GM19035 (cell line): Measurements from ENCODE around the gene IL1RAPL2.
"Not testable (repeated sequence)": the region's sequence is repeated elsewhere in the genome, so short reads cannot be mapped to it uniquely, and the experiment has no call there.

ENCODE experiments used
- ATAC-seq: cut with Tn5 transposase; IDR thresholded peaks from one replicate; pipeline ENCODE4 v1.9.1; 2021; ENCODE audit not compliant: unreplicated experiment

The IL1RAPL2 gene

DNA sequence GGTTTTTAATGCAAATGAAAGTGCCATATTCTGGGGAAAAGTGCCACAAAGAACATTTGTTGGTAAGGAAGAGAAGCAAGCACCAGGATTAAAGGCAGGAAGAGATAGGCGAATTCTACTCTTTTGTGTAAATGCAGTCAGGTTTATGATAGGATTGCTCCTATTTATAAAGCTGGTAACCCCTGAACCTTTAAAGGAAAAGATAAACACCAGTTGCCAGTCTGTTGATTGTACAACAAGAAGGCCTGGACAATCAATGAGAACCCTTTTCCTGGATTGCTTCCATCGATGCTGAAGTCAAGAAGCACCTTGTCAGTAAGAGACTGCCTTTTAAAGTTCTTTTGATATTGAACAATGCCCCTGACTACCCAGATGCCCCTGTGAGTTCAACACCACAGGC, 1098.2 kb downstream of the IL1RAPL2 start:
- no peak for ATAC-seq

DNA sequence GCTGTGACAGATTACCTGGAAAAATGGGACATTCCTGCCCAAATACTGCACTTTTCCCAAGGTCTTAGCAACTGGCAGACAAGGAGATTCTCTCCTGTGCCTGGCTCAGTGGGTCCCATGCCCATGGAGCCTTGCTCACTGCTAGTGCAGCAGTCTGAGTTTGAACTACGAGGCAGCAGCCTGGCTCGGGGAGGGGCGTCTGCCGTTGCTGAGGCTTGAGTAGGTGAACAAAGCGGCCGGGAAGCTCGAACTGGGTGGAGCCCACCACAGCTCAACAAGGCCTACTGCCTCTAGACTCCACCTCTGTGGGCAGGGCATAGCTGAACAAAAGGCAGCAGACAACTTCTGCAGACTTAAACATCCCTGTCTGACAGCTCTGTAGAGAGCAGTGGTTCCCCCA, 1118.3 kb downstream of the IL1RAPL2 start:
- not testable (repeated sequence) for ATAC-seq

DNA sequence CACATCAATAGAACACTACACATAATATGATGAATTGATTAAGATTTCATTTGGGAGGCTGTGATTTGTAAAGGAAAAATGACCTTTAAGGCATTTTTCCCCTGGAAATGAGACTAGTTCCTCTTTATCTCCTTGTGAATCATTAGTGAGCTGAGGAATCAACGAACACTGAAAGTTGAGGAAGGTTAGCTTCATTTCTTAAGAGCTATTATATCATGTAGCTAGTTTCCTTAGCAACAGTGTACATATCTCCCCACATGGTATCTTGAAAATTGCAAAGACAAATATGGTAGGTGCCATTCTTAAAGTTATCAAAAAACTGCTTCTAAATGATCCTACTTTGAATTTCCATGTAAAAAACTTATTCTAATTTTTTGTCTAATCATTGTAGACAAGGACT, 1128.8 kb downstream of the IL1RAPL2 start:
- ATAC-seq, result no peak

DNA sequence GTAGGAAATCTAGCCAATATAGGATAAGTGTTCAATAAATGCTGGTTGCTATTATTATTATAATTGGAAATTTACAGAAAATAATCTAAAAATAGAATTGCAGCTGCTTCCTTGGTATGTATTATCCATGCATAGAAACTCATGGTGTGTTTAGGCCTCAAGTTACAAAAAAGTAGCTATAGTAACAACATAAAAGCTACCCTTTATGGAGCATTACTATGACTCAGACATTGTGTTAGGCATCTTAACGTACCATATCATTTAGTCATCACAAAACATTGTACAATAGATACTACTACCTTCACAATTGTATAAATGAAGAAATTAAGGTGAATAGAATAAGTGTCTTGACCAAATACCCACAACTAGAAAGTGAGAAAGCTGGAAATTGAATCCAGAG, 1129.5 kb downstream of the IL1RAPL2 start:
- ATAC-seq, result no peak

DNA sequence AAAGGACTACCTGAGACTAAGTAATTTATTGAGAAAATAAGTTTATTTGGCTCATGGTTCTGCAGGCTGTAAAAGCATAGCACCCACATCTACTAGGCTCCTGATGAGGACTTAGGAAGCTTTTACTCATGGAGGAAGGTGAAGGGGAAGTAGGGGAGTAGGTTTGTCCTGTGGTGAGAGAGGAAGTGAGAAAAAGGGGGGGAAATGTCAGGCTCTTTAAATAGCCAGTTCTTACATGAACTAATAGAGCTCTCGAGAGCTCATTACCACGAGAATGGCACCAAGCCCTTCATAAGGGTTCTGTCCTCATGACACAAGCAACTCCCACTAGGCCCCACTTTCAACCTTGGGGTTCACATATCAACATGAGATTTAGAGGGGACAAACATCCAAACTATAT, 1130.9 kb downstream of the IL1RAPL2 start:
- ATAC-seq, result no peak

DNA sequence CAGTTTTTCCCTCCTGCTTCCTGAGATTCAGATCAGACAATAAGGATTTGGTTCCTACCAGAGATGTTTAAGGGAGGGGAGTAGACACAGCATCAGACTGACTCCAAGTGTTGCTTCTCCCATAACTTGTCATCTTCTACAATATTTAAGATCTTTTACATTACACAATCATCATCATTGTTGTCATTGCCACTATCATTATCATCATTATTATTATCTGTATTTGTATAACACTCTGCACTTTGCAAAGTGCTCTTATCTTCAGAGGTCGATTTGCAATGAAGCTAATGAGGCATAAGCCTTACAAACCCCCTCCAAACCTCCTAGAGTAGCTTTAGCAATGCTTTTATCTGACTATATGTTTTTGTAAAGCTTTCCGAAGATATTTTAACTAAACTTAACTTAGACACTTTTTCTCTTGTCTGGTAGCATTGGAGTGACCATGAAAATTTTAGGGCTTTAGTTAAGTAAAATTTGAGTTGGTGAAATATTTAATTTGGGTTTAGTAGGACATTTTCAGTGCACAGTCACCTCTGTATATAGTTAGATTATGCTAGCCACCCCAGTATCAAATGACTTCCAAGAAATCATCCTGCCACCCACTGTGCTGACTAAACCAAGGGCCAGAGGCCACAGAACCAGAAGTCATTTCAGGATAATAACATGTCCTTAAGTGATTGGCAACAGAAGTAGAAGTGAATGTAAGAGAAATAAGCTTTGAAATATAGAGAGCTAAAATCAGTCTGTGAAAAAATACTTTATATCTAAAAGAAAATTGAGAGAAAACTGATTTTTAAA, 1132.2 kb downstream of the IL1RAPL2 start:
- ATAC-seq, result no peak

DNA sequence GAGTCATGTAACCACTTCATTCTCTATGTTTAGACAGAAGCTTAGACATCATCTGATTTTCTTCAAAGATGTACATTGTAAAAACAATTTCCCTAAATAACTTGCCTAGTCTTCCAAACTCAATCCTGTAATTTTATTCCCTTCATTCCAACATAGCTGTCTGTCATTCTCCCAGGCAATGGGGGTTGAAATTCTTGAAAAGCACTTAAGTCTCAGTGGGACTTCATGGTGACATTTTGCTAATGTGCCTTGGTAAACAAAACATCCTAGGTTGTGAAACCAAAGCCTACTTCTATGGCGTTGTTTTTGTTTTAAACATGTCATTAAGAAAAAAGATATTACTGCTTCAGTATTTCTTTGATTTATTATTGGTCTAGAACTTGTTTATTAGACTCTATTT, 1134.3 kb downstream of the IL1RAPL2 start:
- ATAC-seq, result no peak

DNA sequence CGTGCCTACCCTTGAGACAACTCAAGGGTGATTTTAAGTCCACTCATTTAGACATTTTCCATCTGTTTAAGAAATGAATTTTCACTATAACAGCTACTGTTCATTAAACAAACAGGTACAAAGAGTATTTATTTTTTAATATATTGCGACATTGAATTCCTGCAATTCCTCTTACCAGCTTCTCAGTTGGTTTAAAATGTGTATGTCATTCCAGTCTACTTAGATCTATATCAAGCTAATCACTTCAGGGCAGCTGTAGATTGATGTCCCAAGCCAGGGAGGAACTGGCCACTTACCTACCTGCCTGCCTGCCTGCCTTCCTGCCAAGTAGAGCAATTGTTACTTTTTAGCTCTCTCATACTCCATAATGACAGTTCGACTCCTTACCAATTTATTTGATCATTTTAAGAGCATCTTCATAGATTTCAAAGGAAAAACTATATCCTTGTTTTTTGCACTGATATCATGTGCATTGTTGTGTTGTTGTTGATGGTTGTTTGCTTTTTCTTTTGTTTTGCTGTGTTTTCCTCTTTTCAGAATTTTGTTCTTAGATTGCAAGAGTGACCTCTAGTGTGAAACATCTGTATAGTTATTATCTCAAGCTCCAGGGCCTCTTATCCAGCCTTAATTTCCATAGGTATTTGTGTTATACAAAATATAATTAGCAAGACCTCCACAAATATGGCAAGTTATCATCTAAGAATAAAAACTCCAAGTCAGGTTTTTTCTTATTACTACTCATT, 1135.5 kb downstream of the IL1RAPL2 start:
- no peak for ATAC-seq

DNA sequence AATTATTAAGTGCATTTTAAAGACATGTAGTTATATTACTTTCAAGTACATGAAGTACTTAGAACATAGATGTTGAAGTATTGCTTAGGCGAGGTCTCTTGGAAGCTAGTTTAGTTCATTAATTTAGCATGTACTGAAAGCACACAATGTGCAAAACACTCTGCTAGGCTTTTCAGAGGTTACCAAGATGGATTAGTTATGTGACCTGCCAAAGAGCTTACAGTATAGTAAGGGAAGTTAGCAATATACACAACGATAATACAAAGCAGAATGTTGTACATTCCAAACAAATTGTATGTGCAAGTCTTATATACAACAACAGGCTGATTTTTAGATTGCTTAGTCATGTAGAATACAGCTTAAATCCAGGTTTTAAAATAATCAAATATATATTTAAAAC, 1137.9 kb downstream of the IL1RAPL2 start:
- no peak for ATAC-seq

DNA sequence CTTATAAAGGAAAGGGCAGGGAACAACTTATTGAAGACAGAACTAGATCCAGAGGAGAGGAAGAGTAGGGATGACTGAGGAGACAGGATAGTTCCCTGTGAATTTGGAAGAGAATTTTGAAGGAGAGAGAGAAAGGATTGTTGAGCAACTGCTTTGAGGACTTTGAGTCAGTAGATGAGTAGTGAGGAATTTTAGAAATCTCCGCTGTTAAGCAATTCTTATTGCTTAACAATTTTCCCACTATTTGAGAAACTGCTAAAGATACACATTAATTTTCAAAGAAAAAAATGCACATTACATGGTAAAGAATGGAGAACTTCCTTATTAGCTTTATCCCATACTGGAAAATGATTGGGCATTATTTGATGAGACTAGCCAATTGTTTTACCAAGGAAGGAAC, 1140.0 kb downstream of the IL1RAPL2 start:
- no peak for ATAC-seq

DNA sequence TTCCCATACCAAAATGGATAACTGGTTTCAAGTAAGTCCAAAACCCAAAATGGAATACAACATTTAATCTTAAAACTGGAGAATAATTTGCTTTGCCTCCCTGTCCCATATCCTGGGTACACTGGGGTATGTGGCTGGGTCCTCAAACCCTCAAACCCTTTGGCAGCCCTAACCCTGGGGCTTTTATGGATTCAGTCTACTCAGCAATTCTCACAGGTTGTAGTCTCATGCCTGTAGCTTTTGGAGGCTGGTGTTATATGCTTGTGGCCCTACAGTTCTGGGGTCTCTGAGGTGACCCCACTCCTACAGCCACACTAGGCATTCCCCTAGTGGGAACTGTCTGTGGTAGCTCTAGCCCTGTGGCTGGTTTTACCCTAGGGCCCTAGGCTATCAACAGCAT, 1145.8 kb downstream of the IL1RAPL2 start:
- ATAC-seq, result no peak

DNA sequence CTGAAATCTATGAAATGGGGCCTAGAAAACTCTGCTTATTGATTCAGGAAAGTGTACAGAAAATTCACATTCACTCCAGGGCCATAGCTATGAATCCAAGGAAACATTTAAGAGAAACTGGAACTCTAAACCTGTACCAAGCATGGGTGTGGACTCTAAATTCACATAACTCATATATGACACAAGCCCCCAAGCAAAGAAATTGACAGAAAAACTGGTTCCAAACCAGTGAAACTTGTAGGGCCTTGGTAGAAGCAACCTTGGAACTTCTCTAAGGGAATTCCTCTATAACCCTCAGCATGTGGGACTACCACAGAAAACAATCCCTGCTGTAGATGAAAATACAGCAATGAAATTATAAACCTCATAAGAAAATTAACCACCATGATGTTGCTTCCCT, 1149.7 kb downstream of the IL1RAPL2 start:
- no peak for ATAC-seq

DNA sequence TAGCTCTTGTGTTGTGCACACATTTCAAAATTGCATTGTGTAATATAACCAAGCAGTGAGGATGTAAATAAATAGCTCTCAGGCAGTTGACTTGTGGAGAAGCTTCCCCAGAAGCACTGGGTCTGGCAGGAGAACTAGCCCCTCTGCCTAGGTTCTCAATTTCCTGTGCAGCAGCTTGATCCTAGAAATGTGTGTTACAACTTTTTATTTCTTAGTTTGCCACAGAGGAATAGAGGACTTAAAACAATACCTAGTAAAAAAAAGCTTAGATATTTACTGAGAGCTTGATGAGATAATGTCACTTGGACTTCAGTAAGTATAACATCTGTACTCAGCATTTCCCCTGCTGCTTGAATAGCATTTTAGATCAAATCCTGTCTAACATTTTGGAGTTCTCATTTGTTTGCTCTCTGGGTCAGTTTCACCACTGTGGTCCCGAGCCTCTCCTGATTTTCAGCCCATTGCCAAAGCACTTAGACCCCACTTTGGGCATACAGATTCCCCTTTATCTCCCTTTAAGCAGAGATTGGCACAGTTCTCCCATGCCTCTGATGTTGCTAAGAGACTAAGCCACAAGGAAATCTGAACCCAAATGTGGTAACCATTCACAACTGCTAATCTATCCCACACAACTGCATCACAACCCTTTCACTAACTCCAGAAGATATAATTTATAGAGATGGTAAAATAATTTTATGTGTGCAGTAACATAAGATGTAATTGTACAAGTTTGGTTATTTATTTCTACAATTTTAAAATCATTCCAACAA, 1158.2 kb downstream of the IL1RAPL2 start:
- no peak for ATAC-seq

DNA sequence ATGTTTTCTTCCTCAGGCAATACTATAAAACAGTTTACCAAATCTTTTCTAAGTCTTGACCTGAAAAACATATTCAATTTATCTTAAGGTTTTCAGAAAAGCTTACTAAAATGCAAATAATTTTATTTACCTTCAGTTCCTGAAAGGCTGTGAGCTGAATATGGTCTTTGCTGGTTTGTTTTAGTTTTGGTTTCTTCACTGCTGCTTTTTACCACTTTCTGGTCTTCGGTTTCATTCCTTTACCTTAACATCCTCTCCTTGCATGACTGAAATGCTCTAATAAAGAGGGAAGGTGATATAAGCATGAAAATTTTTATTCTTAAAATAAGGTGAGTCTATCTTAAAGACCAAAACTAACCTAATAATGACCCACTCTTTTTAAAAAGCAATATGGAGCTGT, 1159.2 kb downstream of the IL1RAPL2 start:
- ATAC-seq, result no peak

DNA sequence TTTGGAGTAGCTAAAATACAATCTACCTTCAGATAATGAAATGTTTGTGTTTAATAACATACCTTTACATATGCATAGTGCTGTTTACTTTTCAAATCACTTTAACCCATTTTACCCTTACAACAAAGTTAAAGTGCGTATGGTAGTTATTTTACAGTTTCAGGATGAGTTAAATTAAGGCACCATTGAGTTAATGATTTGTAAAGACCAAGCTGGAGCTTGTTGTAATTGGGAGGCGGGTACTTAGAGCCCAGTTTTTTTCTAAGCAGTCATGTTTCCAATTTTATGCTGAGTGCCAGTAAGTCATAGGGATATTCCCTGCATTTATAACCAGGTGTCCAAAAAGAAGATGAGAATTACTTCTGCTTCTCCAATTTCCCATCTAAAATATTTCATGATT, 1172.2 kb downstream of the IL1RAPL2 start:
- ATAC-seq, result no peak

DNA sequence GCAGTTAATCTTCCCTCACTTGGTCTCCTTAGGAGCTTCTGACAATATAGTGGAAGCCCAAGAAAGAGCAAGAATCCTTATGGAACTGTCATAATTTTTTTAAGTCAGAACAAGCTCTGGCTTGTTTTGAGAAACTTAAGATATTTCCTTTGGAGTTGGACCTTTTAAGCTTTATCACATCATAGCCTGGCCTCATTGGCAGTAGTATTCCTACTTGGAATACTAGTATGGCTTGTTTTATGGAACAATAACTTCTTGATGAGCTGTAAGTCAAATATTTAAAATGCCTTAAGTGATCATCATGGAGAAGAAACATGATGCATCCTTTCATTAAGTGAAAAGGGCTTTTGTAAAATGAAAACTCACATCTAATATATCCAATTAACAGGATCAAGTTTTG, 1178.3 kb downstream of the IL1RAPL2 start:
- no peak for ATAC-seq

DNA sequence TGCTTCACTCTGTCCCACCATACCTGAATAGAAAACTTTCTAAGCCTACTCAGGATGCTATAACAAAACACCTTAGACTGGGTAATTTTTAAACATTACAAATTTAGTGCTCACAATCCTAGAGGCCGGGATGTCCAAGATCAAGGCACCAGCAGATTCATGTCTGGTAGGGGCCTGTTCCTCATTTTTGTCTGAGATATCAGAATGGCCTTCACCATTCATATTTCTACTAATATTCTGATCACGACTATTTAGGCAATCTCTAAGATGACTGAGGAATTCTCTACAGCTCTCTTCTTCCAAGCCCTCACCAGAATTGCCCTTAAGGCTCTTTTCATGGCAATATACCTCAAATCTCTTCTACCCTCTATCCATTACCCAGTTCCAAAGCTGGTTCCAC, 1178.9 kb downstream of the IL1RAPL2 start:
- no peak for ATAC-seq

DNA sequence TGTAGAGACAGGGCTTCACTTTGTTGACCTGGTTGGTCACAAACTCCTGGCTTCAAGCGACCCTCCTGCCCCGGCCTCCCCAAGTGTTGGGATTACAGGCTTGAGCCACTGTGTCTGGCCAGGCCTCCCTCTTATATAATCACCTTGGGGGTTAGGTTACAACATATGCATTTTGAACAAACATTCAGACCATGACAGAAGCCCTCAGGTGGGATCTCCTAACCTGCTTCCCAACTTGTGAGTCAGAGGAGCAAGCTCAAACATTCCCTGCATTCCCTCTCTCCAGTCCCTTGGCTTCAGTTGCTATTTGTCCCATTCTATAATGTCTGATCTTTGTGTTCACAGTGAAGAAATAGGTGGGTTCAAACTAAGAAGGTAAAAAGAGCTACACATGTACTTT, 1179.9 kb downstream of the IL1RAPL2 start:
- no peak for ATAC-seq

DNA sequence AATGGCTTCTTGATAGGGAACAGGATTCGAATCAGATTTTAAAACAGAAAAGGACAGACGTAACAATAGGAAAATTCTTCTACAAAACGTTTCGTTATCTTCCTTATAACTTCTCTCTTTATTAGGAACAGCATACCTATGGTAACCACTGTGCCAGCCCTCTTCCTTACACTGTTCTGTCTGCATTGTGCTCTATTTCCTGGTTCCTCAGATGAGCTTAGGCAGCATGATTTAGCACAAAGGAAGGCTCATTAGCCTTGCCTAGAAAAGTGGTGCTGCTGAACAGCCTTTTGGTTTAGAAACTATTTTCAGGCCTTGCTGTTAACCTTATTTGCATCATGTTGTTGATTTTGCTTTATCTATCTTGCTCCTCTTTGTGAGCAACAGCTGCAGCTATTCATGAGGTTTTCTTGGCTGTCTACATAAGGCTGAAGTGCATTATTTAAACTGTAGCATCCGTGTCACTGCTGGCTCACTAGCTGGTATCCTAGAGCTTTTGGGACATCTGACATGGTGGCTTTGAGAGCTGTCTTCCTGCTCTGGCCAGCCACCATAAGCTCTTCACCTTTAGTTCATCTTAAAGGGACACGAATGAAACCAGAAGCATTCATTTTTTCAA, 1186.4 kb downstream of the IL1RAPL2 start:
- ATAC-seq, result no peak

DNA sequence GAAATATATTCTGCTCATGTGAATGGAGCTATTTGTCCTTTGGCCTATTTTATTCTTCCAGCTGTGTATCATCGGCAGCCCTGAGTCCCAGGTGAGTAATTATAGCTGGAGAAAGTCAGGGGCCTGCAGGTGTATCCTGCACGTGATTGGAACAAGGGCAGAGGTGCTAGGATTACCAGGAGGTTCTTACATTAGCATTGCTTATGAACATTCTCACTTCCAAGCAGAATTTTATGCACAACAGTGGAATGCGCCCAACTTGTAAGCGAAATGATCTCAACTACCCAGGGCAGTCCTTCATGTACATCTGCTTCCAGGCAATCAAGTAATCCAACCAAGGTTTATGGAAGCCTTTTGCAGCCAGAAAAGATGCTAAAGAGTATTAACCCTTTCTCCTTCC, 1187.4 kb downstream of the IL1RAPL2 start:
- no peak for ATAC-seq

DNA sequence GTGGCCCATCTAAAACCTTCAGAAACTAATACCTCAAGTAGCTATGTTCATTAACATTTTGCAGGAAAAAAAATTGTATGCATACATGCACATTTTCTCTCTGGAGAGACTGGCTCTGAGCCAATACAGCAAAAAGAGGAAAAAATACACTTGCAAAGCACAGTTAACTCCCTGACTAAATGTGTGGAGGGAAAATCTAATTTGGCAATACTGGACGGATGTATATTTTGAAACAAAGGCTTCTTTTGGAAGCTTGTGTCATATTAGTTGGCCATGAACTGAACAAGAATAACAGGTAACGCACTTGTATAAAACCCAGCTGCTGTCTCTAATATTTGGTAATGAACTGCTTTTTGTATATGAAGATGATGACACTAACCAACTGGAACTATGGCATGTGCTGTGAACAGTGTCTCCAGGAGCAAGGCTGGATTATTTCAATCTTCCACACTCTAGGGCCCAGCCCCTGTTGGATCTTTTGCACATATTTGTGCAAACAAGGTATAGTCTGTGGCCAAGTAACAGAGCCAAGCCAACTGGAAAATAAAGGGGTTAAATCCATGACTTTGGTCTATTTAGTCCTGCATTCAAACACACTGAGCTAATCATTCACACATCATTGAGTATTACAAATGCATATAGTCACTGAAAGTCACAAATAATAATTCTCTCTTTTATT, 1188.4 kb downstream of the IL1RAPL2 start:
- ATAC-seq, result no peak
